A549 (cell line): ENCODE measurements around the gene DRAXIN. TPM values are rescaled to one million over a fixed set of nuclear protein-coding genes. Genes with fewer than 3 reads are reported as not detected.

Experiments
- ATAC-seq, 2 experiments: fragments of 200-7000 bp in 1 of 2; fragments of >200 bp in 1 of 2; cut with Nextera tagmentation in 1 of 2; cut with Tn5 transposase in 1 of 2; 3 replicates each; pipeline versions ENCODE4 v1.8.0 to v1.9.1; 2018 to 2020; ENCODE audit warnings: mild to moderate bottlenecking in 1 of 2, moderate library complexity in 1 of 2
- CTCF ChIA-PET: fragments of 300-600 bp; sonication (Branson Sonifier 250); formaldehyde crosslinking; extraction: SDS; loops from one replicate; lab custom pipeline; 2021; ENCODE audit warnings: antibody characterized with exemption, inconsistent platforms; lab: Yijun Ruan, JAX
- POLR2A ChIA-PET: fragments of 350-600 bp; formaldehyde crosslinking; extraction: SDS; loops from one replicate; lab custom pipeline; 2021; ENCODE audit warnings: antibody characterized with exemption, inconsistent platforms; lab: Yijun Ruan, JAX
- DNase-seq, 2 experiments: peaks; one replicate each; pipeline versions ENCODE4 v3.0.0 to v3.0.0-alpha.2; 2011 to 2016; ENCODE audit warnings: low read depth in 1 of 2, low spot score in 1 of 2
- FAIRE-seq: peaks from 2 replicates; lab custom pipeline; 2011; peaks lifted over from hg19 to GRCh38; lab: Jason Lieb, UNC
- H3K27ac ChIP-seq, 2 experiments: fragments of >200 bp; sonication (Bioruptor Twin); formaldehyde crosslinking; 3 replicates each; pipeline ENCODE4 v1.5.1; 2016 to 2017
- H3K4me1 ChIP-seq: fragments of >200 bp; sonication (Bioruptor Twin); formaldehyde crosslinking; 3 replicates; pipeline ENCODE4 v1.6.1; 2016
- H3K4me2 ChIP-seq: fragments of >200 bp; sonication (Bioruptor Twin); formaldehyde crosslinking; 3 replicates; pipeline ENCODE4 v1.6.1; 2016
- H3K4me3 ChIP-seq: fragments of >200 bp; sonication (Bioruptor Twin); formaldehyde crosslinking; 3 replicates; pipeline ENCODE4 v1.5.1; 2016
- H3K9me3 ChIP-seq: fragments of >200 bp; sonication (Bioruptor Twin); formaldehyde crosslinking; 3 replicates; pipeline ENCODE4 v1.6.1; 2016
- BHLHE40 ChIP-seq: IDR thresholded peaks from 2 replicates; pipeline ENCODE4 v1.6.1; 2012; ENCODE audit warnings: low read depth, low read length, inconsistent platforms
- CBX2 ChIP-seq: fragments of 200-600 bp; sonication (generic); IDR thresholded peaks from 2 replicates; pipeline ENCODE4 v1.6.1; 2016; ENCODE audit warnings: low read depth, mild to moderate bottlenecking, borderline replicate concordance
- CBX8 ChIP-seq: fragments of 200-600 bp; sonication (generic); IDR thresholded peaks from 2 replicates; pipeline ENCODE4 v1.6.1; 2016
- CEBPB ChIP-seq, 2 experiments: fragments of >200 bp in 1 of 2; sonication (Bioruptor Twin) in 1 of 2; formaldehyde crosslinking in 1 of 2; IDR thresholded peaks; 2 replicates each; pipeline ENCODE4 v1.6.1; 2012 to 2016
- CHD2 ChIP-seq: fragments of 150-350 bp; IDR thresholded peaks from 2 replicates; pipeline ENCODE4 v1.6.1; 2014; ENCODE audit warnings: low read length; ENCODE audit not compliant: partially characterized antibody
- CHD4 ChIP-seq: fragments of 200-600 bp; sonication (generic); IDR thresholded peaks from 2 replicates; pipeline ENCODE4 v1.6.1; 2016; ENCODE audit warnings: antibody characterized with exemption, mild to moderate bottlenecking, borderline replicate concordance
- E2F6 ChIP-seq: IDR thresholded peaks from 2 replicates; pipeline ENCODE4 v1.6.1; 2012; ENCODE audit warnings: low read depth, borderline replicate concordance
- EHF ChIP-seq: fragments of 250-450 bp; sonication (Bioruptor Pico); IDR thresholded peaks from 2 replicates; pipeline ENCODE4 v1.5.0; 2020; ENCODE audit warnings: mild to moderate bottlenecking
- EHMT2 ChIP-seq: fragments of 200-600 bp; sonication (generic); IDR thresholded peaks from 2 replicates; pipeline ENCODE4 v1.6.1; 2016; ENCODE audit warnings: antibody characterized with exemption, low read depth, mild to moderate bottlenecking, moderate library complexity
- ELK1 ChIP-seq: fragments of 150-350 bp; IDR thresholded peaks from 2 replicates; pipeline ENCODE4 v1.6.1; 2014; ENCODE audit warnings: low read depth, mild to moderate bottlenecking, low read length
- ESRRA ChIP-seq: fragments of 150-350 bp; IDR thresholded peaks from 2 replicates; pipeline ENCODE4 v1.6.1; 2014; ENCODE audit warnings: mild to moderate bottlenecking, low read length, borderline replicate concordance
- FOSL2 ChIP-seq, 2 experiments: fragments of 450-650 bp in 1 of 2; fragments of >200 bp in 1 of 2; sonication (Bioruptor Twin) in 1 of 2; formaldehyde crosslinking; IDR thresholded peaks; 2 replicates each; pipeline versions ENCODE4 v1.5.0 to v1.6.1; 2016 to 2020; ENCODE audit warnings: mild to moderate bottlenecking in 1 of 2, moderate library complexity in 1 of 2
- HOXB13 ChIP-seq: fragments of 250-450 bp; sonication (Bioruptor Pico); IDR thresholded peaks from 2 replicates; pipeline ENCODE4 v1.5.0; 2020; ENCODE audit warnings: low read depth, mild to moderate bottlenecking, moderate library complexity
- HOXB5 ChIP-seq: fragments of 250-450 bp; sonication (Bioruptor Pico); IDR thresholded peaks from 2 replicates; pipeline ENCODE4 v1.5.0; 2020; ENCODE audit warnings: mild to moderate bottlenecking, moderate library complexity
- JUN ChIP-seq, 2 experiments: fragments of >200 bp; sonication (Bioruptor Twin); formaldehyde crosslinking; IDR thresholded peaks; 2 replicates in 1 of 2; 3 replicates in 1 of 2; pipeline ENCODE4 v1.6.1; 2016 to 2017
- JUNB ChIP-seq: fragments of >200 bp; sonication (Bioruptor Twin); formaldehyde crosslinking; IDR thresholded peaks from 2 replicates; pipeline ENCODE4 v1.6.1; 2016
- KDM1A ChIP-seq: fragments of 200-600 bp; sonication (generic); IDR thresholded peaks from 2 replicates; pipeline ENCODE4 v1.6.1; 2016; ENCODE audit warnings: low read depth, mild to moderate bottlenecking
- MAFK ChIP-seq: fragments of 450-650 bp; IDR thresholded peaks from 2 replicates; pipeline ENCODE4 v1.6.1; 2014; ENCODE audit not compliant: partially characterized antibody
- MAX ChIP-seq: IDR thresholded peaks from 2 replicates; pipeline ENCODE4 v1.6.1; 2012
- TFCP2L1 ChIP-seq: fragments of 250-450 bp; sonication (Bioruptor Pico); IDR thresholded peaks from 2 replicates; pipeline ENCODE4 v1.5.0; 2021; ENCODE audit warnings: mild to moderate bottlenecking
- ZC3H11A ChIP-seq: fragments of 450-650 bp; IDR thresholded peaks from 2 replicates; pipeline ENCODE4 v1.6.1; 2014; ENCODE audit warnings: antibody characterized with exemption, mild to moderate bottlenecking
- WGBS: methylation state at CpG from one replicate; pipeline ENCODE4 v1.1.6; 2017; ENCODE audit errors: missing lambda C conversion rate; 5-methylcytosine and 5-hydroxymethylcytosine counted together
- polyA plus RNA-seq, 4 experiments: library from polyadenylated mRNA; depleted of rRNA in 3 of 4; stranded (reverse); fragments of >200 nt; fragmentation: RNase III in 1 of 4; extraction: RNeasy Plus Mini Kit Qiagen cat#74134 plus additional on column Dnase treatment in 1 of 4; gene quantifications; 2 replicates in 3 of 4; 3 replicates in 1 of 4; pipeline ENCODE4 v1.2.3, GENCODE V29; 2011 to 2017

Gene DRAXIN
- polyA plus RNA-seq, 2 of the 4 experiments (the other 2 are of a cell fraction), result 0.03 TPM; not detected in 1

GRCh38 chr1:11653101-11653860, 38.2 kb upstream of the DRAXIN start:
- ATAC-seq, result peak in 1 of 2 experiments; percentile 11; a peak in 3 of 6 replicates
- ChIA-PET POLR2A (interaction anchor here (0.6 kb wide), 1 partner anchor 398 kb away, joined by 6 read pairs; no protein-coding TSS in a partner anchor), CTCF (interaction anchor here (0.9 to 7.9 kb wide), 9 partner anchors 8 to 616 kb away, joined by 3 to 107 read pairs (median 4); partner anchors contain the start of gene FBXO6)

GRCh38 chr1:11653861-11654136, 37.7 kb upstream of the DRAXIN start:
- Histone ChIP-seq H3K9me3 (no peaks in the 10 kb centered on the region), H3K4me3 (peak overlapping the region; percentile 88), H3K4me2 (peak overlapping the region; percentile 94)
- DNase-seq (no peak), FAIRE-seq (no peak), ATAC-seq (no peak)
- CTCF ChIA-PET, result interaction anchor here (0.9 to 7.9 kb wide), 7 partner anchors 9 to 590 kb away, joined by 3 to 107 read pairs (median 4); partner anchors contain the start of gene FBXO6
- TF ChIP-seq MAX (no peak), BHLHE40 (no peak), CEBPB (IDR thresholded peaks at IDR 0.05) (no peak), E2F6 (no peak), CBX8 (no peak), KDM1A (no peak), TFCP2L1 (CRISPR knock-in tag) (no peak), EHF (CRISPR knock-in tag) (no peak), HOXB13 (CRISPR knock-in tag) (no peak), ELK1 (no peak), CHD2 (no peak), HOXB5 (no peak), MAFK (no peak), CHD4 (no peak)
- TF ChIP-seq, all 56 proteins: peak for 0
- Histone ChIP-seq H3K27ac (peak overlapping the region; percentile 77 to 91; a peak in 5 of 6 replicates), H3K4me1 (peaks cover 21% of the 10 kb centered on the region)
- POLR2A ChIA-PET, result no interaction called here
- no CpG with 5 or more reads among the region's 7 CpGs for WGBS

More at GRCh38 chr1:11653101-11653860, 38.2 kb upstream of the DRAXIN start:
- no peak for DNase-seq
- Histone ChIP-seq H3K9me3 (no peaks in the 10 kb centered on the region), H3K27ac (peak overlapping the region in 1 of 2 experiments; percentile 91; a peak in 3 of 6 replicates), H3K4me3 (peak overlapping the region; percentile 88; the same call in 2 of the 3 replicates), H3K4me1 (peaks cover 21% of the 10 kb centered on the region), H3K4me2 (peak overlapping the region; percentile 94)
- WGBS, result 84% methylated on average over 9 of the region's 17 CpGs
- FAIRE-seq, result no peak
- TF ChIP-seq JUN (IDR thresholded peaks at IDR 0.05) (no peak), EHMT2 (no peak), CBX2 (no peak), TFCP2L1 (CRISPR knock-in tag) (no peak), BHLHE40 (no peak), ZC3H11A (no peak), CEBPB (IDR thresholded peaks at IDR 0.05) (no peak), MAFK (no peak), ESRRA (no peak), JUNB (no peak), FOSL2 (IDR thresholded peaks at IDR 0.05) (no peak), FOSL2 (CRISPR knock-in tag; IDR thresholded peaks at IDR 0.05) (no peak)
